ENCODE results near the gene GYPB.
"Not testable (repeated sequence)": the region's sequence is repeated elsewhere in the genome, so short reads cannot be mapped to it uniquely, and the experiment has no call there.

The GYPB gene

GRCh38 chr4:144019277-144019676 lies at the start of gene GYPB:
Gene GYPB (minus strand): TSS chr4:144019380. CDS start chr4:144019287, 93 bp downstream.
- not testable (repeated sequence) for DNase-seq

GRCh38 chr4:144061556-144061955 lies 42.4 kb upstream of the GYPB start:
- DNase-seq = not testable (repeated sequence)

GRCh38 chr4:144060234-144060859 lies 41.2 kb upstream of the GYPB start:
- DNase-seq = not testable (repeated sequence)

- no peak for DNase-seq
Measured at GRCh38 chr4:144056800-144057199, 37.6 kb upstream of the GYPB start.

- not testable (repeated sequence) for DNase-seq
Measured at GRCh38 chr4:144055336-144055735, 36.2 kb upstream of the GYPB start.

- DNase-seq = not testable (repeated sequence)
Measured at GRCh38 chr4:144051494-144051893, 32.3 kb upstream of the GYPB start.

- DNase-seq = not testable (repeated sequence)
Measured at GRCh38 chr4:144050631-144051030, 31.5 kb upstream of the GYPB start.

- not testable (repeated sequence) for DNase-seq
Measured at GRCh38 chr4:144049495-144050424, 30.6 kb upstream of the GYPB start.

- DNase-seq = not testable (repeated sequence)
Measured at GRCh38 chr4:144044936-144045335, 25.8 kb upstream of the GYPB start.

- not testable (repeated sequence) for DNase-seq
Measured at GRCh38 chr4:144032580-144032979, 13.4 kb upstream of the GYPB start.

GRCh38 chr4:144031875-144032274 lies 12.7 kb upstream of the GYPB start:
- DNase-seq = not testable (repeated sequence)

GRCh38 chr4:144031369-144031768 lies 12.2 kb upstream of the GYPB start:
- DNase-seq = not testable (repeated sequence)

GRCh38 chr4:144030708-144031107 lies 11.5 kb upstream of the GYPB start:
- DNase-seq = not testable (repeated sequence)

GRCh38 chr4:144026682-144027081 lies 7.5 kb upstream of the GYPB start:
- DNase-seq = not testable (repeated sequence)

- not testable (repeated sequence) for DNase-seq
Measured at GRCh38 chr4:144024399-144025053, 5.3 kb upstream of the GYPB start.

GRCh38 chr4:144022772-144023400 lies 3.7 kb upstream of the GYPB start:
- not testable (repeated sequence) for DNase-seq

GRCh38 chr4:144021336-144021990 lies 2.3 kb upstream of the GYPB start:
- peak; percentile 39 for DNase-seq

- DNase-seq = not testable (repeated sequence)
Measured at GRCh38 chr4:144018223-144019000, 768 bp downstream of the GYPB start.

GRCh38 chr4:144017271-144017670 lies 1.9 kb downstream of the GYPB start:
- not testable (repeated sequence) for DNase-seq

- not testable (repeated sequence) for DNase-seq
Measured at GRCh38 chr4:144016057-144016605, 3.0 kb downstream of the GYPB start.

GRCh38 chr4:144014808-144015207 lies 4.4 kb downstream of the GYPB start:
- DNase-seq = no peak

Measured in COR-L47 (cell line).